ENCODE measurements around the gene UCP2. TPM values are rescaled to one million over a fixed set of nuclear protein-coding genes. Genes with fewer than 3 reads are reported as not detected.

The UCP2 gene
- total and polyA plus RNA-seq, 9 of the 15 experiments (the other 6 are each of a cell fraction or from before 2014, with no cell fraction given), result 19.2 to 216 (median 87.9) TPM

GRCh38 chr11:73969991-73970800, 12.4 kb downstream of the UCP2 start:
- DNase-seq (ENCODE audit: extremely low read depth in 1 of 4, low spot score in 3 of 4), result peak in 2 of 4 experiments; percentile 31 to 44
- Histone ChIP-seq H3K4me3 (no peak overlapping the region), H3K79me2 (ENCODE audit: control insufficient read depth, insufficient read depth, low read length) (no peaks in the 10 kb centered on the region), H3K9me1 (ENCODE audit: control insufficient read depth, insufficient read depth, low read length) (no peaks in the 10 kb centered on the region), H3K27ac (ENCODE audit: extremely low read depth, low read depth, low read length) (no peak overlapping the region), H3K4me2 (ENCODE audit: insufficient read depth, low read length) (no peak overlapping the region; the same call in 1 of the 2 replicates), H2AFZ (ENCODE audit: low read depth, low read length) (no peak overlapping the region), H3K4me1 (replicated peaks in 1 of 2; ENCODE audit: control insufficient read depth in 2 of 2, insufficient read depth in 2 of 2, low read length in 2 of 2) (peaks cover 12 to 28% of the 10 kb centered on the region in 2 experiments; a peak in 4 of 5 replicates), H3K9me3 (replicated peaks; ENCODE audit: control insufficient read depth, insufficient read depth, low read depth, low read length) (no peaks in the 10 kb centered on the region), H3K27me3 (ENCODE audit: control insufficient read depth in 2 of 2, insufficient read depth in 2 of 2, low read length in 2 of 2) (no peaks in the 10 kb centered on the region; a peak in 1 of 5 replicates), H4K20me1 (replicated peaks; ENCODE audit: control insufficient read depth, insufficient read depth, low read length) (peaks cover 14% of the 10 kb centered on the region), H3K9ac (ENCODE audit: insufficient read depth in 1 of 2, low read depth in 2 of 2, low read length in 2 of 2) (peak overlapping the region in 1 of 2 experiments; percentile 82; a peak in 1 of 4 replicates), H3K36me3 (ENCODE audit: control insufficient read depth, insufficient read depth, low read length) (peaks cover 15% of the 10 kb centered on the region; the same call in 2 of the 3 replicates)
- ATAC-seq, result peak; percentile 6
- in situ Hi-C loops (cut with MboI), result loop anchor here (10.0 kb wide), 1 partner anchor 485 kb away; no protein-coding TSS in a partner anchor
- no TSS peak for BruUV-seq (replicated peaks)
- POLR2A ChIA-PET, result interaction anchor here (0.7 to 5.7 kb wide), 7 partner anchors 10 to 201 kb away, joined by 3 to 54 read pairs (median 3); partner anchors contain the start of genes PPME1 and UCP2
- 45% methylated on average over 12 of the region's 13 CpGs for WGBS (ENCODE audit: insufficient coverage, low coverage, missing lambda C conversion rate)
- no peak for FAIRE-seq
- CTCF ChIA-PET (ENCODE audit: low intra/inter-chr PET ratio), result no interaction called here
- intact Hi-C loops (cut with micrococcal nuclease), result no loop called here
- no peak for TF ChIP-seq ZNF77 (CRISPR knock-in tag; IDR thresholded peaks at IDR 0.05)
- 0 out of 2 replicates have a peak, but pooled peaks have one; percentile 9 for TF ChIP-seq ZBTB33 (CRISPR knock-in tag; IDR thresholded peaks at IDR 0.05)
- no peak for TF ChIP-seq ZNF140 (CRISPR knock-in tag; IDR thresholded peaks at IDR 0.05)
- TF ChIP-seq ZNF511 (CRISPR knock-in tag; IDR thresholded peaks at IDR 0.05), result 0 out of 2 replicates have a peak, but pooled peaks have one; percentile 26
- TF ChIP-seq SLC30A9 (CRISPR knock-in tag; IDR thresholded peaks at IDR 0.05), result no peak
- TF ChIP-seq ESRRA (IDR thresholded peaks at IDR 0.05; ENCODE audit: borderline replicate concordance, low read depth), result no peak
- TF ChIP-seq KDM5B (IDR thresholded peaks at IDR 0.05; ENCODE audit: insufficient replicate concordance, low read depth, low read length), result peak; percentile 22
- peak; percentile 53 for TF ChIP-seq POLR2G (IDR thresholded peaks at IDR 0.05; ENCODE audit: low read depth, low read length)
- TF ChIP-seq RFX1 (IDR thresholded peaks at IDR 0.05), result no peak
- no peak for TF ChIP-seq GTF2E2 (tag; IDR thresholded peaks at IDR 0.05)
- no peak for TF ChIP-seq ZHX1 (conservative IDR thresholded peaks at IDR 0.05; ENCODE audit: low read length)
- no peak for TF ChIP-seq GATAD2B (IDR thresholded peaks at IDR 0.05; ENCODE audit: borderline replicate concordance)
- TF ChIP-seq CBFA2T3 (IDR thresholded peaks at IDR 0.05), result 0 out of 2 replicates have a peak, but pooled peaks have one; percentile 5
- no peak for TF ChIP-seq XRCC4 (IDR thresholded peaks at IDR 0.05; ENCODE audit: extremely low read depth, insufficient read depth, insufficient read length)
- TF ChIP-seq EGR1 (conservative IDR thresholded peaks at IDR 0.05), result peak; percentile 12; the same call in 1 of the 2 replicates

Measured in K562 (cell line).